Stimulated activated naive CD8-positive, alpha-beta T cell treated with anti-CD3 and anti-CD28 coated beads, Interleukin-15, amount 100 ng/mL, for 72 hours (primary cell): ENCODE measurements around the gene GNPTG.

Experiments
- ATAC-seq: fragments of 150-1000 bp; cut with Tn5 transposase; 2 replicates; pipeline ENCODE4 v1.10.0; 2021; ENCODE audit warnings: mild to moderate bottlenecking, moderate library complexity
- DNase-seq, 2 donors: peaks; one replicate each; pipeline ENCODE4 v3.0.0; 2021 to 2022
- H3K27ac Mint-ChIP-seq, 2 donors: one replicate each; pipeline ENCODE4 v1.8.0; 2022; ENCODE audit warnings: mild to moderate bottlenecking in 2 of 2, mixed read lengths in 2 of 2, moderate library complexity in 2 of 2
- H3K27me3 Mint-ChIP-seq: one replicate; pipeline ENCODE4 v1.8.0; 2022; ENCODE audit warnings: mixed read lengths
- H3K4me1 Mint-ChIP-seq: one replicate; pipeline ENCODE4 v1.8.0; 2022; ENCODE audit warnings: mild to moderate bottlenecking, mixed read lengths
- H3K4me3 Mint-ChIP-seq, 2 donors: one replicate each; pipeline ENCODE4 v1.8.0; 2022; ENCODE audit warnings: mild to moderate bottlenecking in 2 of 2, mixed read lengths in 2 of 2, moderate library complexity in 1 of 2
- H3K9me3 Mint-ChIP-seq, 2 donors: one replicate each; pipeline ENCODE4 v1.8.0; 2022; ENCODE audit warnings: mixed read lengths in 2 of 2

The GNPTG gene

GRCh38 chr16:1364510-1364909, 12.8 kb downstream of the GNPTG start:
- ATAC-seq = no peak
- Mint-ChIP-seq H3K27ac (peak overlapping the region in 1 of 2 donors; percentile 19), H3K4me3 (no peak overlapping the region), H3K4me1 (peaks cover 14% of the 10 kb centered on the region), H3K9me3 (no peaks in the 10 kb centered on the region), H3K27me3 (no peaks in the 10 kb centered on the region)
- DNase-seq = no peak

GRCh38 chr16:1366060-1366711, 14.5 kb downstream of the GNPTG start:
- H3K27ac Mint-ChIP-seq = peak overlapping the region in 1 of 2 donors; percentile 79
- peaks cover 14% of the 10 kb centered on the region for H3K4me1 Mint-ChIP-seq
- no peak overlapping the region for H3K4me3 Mint-ChIP-seq
- no peaks in the 10 kb centered on the region for H3K27me3 Mint-ChIP-seq
- no peaks in the 10 kb centered on the region for H3K9me3 Mint-ChIP-seq
- ATAC-seq (peak; percentile 1), DNase-seq (no peak)

- Mint-ChIP-seq H3K4me3 (no peak overlapping the region), H3K27me3 (no peaks in the 10 kb centered on the region), H3K9me3 (no peaks in the 10 kb centered on the region), H3K4me1 (peaks cover 14% of the 10 kb centered on the region), H3K27ac (no peak overlapping the region)
- DNase-seq (no peak), ATAC-seq (peak; percentile 18)
These were observed 15.1 kb downstream of the GNPTG start for GRCh38 chr16:1366712-1367299.

GRCh38 chr16:1367486-1368174, 15.9 kb downstream of the GNPTG start:
- DNase-seq (no peak), ATAC-seq (no peak)
- Mint-ChIP-seq H3K27me3 (no peaks in the 10 kb centered on the region), H3K4me1 (peaks cover 14% of the 10 kb centered on the region), H3K9me3 (no peaks in the 10 kb centered on the region), H3K4me3 (no peak overlapping the region), H3K27ac (peak overlapping the region in 1 of 2 donors; percentile 19)

- H3K4me3 Mint-ChIP-seq = no peak overlapping the region
- H3K27ac Mint-ChIP-seq = no peak overlapping the region
- ATAC-seq (no peak), DNase-seq (no peak)
- no peaks in the 10 kb centered on the region for H3K9me3 Mint-ChIP-seq
- H3K27me3 Mint-ChIP-seq = no peaks in the 10 kb centered on the region
- H3K4me1 Mint-ChIP-seq = peaks cover 12% of the 10 kb centered on the region
These were observed 19.6 kb downstream of the GNPTG start for GRCh38 chr16:1371054-1371978.

GRCh38 chr16:1372292-1372950, 20.7 kb downstream of the GNPTG start:
- ATAC-seq (no peak), DNase-seq (no peak)
- H3K4me1 Mint-ChIP-seq = peaks cover 17% of the 10 kb centered on the region
- no peak overlapping the region for H3K27ac Mint-ChIP-seq
- H3K27me3 Mint-ChIP-seq = no peaks in the 10 kb centered on the region
- no peak overlapping the region for H3K4me3 Mint-ChIP-seq
- no peaks in the 10 kb centered on the region for H3K9me3 Mint-ChIP-seq

GRCh38 chr16:1374418-1375297, 22.9 kb downstream of the GNPTG start:
- no peak for ATAC-seq
- Mint-ChIP-seq H3K27ac (no peak overlapping the region), H3K9me3 (no peaks in the 10 kb centered on the region)

GRCh38 chr16:1375298-1375640, 23.5 kb downstream of the GNPTG start:
- no peaks in the 10 kb centered on the region for H3K27me3 Mint-ChIP-seq
- H3K4me3 Mint-ChIP-seq = no peak overlapping the region
- peak overlapping the region in 1 of 2 donors; percentile 27 for H3K27ac Mint-ChIP-seq
- peaks cover 39% of the 10 kb centered on the region for H3K4me1 Mint-ChIP-seq
- H3K9me3 Mint-ChIP-seq = no peaks in the 10 kb centered on the region
- ATAC-seq (no peak), DNase-seq (no peak)

More at GRCh38 chr16:1374418-1375297, 22.9 kb downstream of the GNPTG start:
- no peak for DNase-seq
- Mint-ChIP-seq H3K27me3 (no peaks in the 10 kb centered on the region), H3K4me1 (peaks cover 33% of the 10 kb centered on the region), H3K4me3 (no peak overlapping the region)

- Mint-ChIP-seq H3K4me3 (no peak overlapping the region), H3K27ac (peak overlapping the region in 1 of 2 donors; percentile 25), H3K4me1 (peaks cover 40% of the 10 kb centered on the region), H3K27me3 (no peaks in the 10 kb centered on the region), H3K9me3 (no peaks in the 10 kb centered on the region)
- DNase-seq (no peak), ATAC-seq (no peak)
These were observed 24.1 kb downstream of the GNPTG start for GRCh38 chr16:1375741-1376410.

GRCh38 chr16:1377406-1378010, 25.8 kb downstream of the GNPTG start:
- Mint-ChIP-seq H3K27me3 (no peaks in the 10 kb centered on the region), H3K4me1 (peaks cover 40% of the 10 kb centered on the region), H3K27ac (peak overlapping the region; percentile 65 to 95), H3K4me3 (peak overlapping the region; percentile 87 to 89), H3K9me3 (no peaks in the 10 kb centered on the region)
- DNase-seq (no peak), ATAC-seq (no peak)

- ATAC-seq = no peak
- H3K27me3 Mint-ChIP-seq = no peaks in the 10 kb centered on the region
- H3K9me3 Mint-ChIP-seq = no peaks in the 10 kb centered on the region
- peak overlapping the region; percentile 87 to 89 for H3K4me3 Mint-ChIP-seq
- peak overlapping the region; percentile 85 to 95 for H3K27ac Mint-ChIP-seq
- peaks cover 40% of the 10 kb centered on the region for H3K4me1 Mint-ChIP-seq
- no peak for DNase-seq
These were observed 26.5 kb downstream of the GNPTG start for GRCh38 chr16:1378087-1378803.

- DNase-seq = peak in 1 of 2 donors; percentile 61
- Mint-ChIP-seq H3K27ac (peak overlapping the region; percentile 85 to 95), H3K4me3 (peak overlapping the region; percentile 87 to 89), H3K4me1 (peaks cover 40% of the 10 kb centered on the region), H3K27me3 (no peaks in the 10 kb centered on the region), H3K9me3 (no peaks in the 10 kb centered on the region)
- peak; percentile 77 for ATAC-seq
These were observed 27.1 kb downstream of the GNPTG start for GRCh38 chr16:1378804-1379303.
